ENCODE results near the gene SULT2B1.
A peak's percentile ranks its signal among the peaks of the same experiment; 100 is the strongest.
"Not testable (repeated sequence)": the region's sequence is repeated elsewhere in the genome, so short reads cannot be mapped to it uniquely, and the experiment has no call there.

The SULT2B1 gene

DNA sequence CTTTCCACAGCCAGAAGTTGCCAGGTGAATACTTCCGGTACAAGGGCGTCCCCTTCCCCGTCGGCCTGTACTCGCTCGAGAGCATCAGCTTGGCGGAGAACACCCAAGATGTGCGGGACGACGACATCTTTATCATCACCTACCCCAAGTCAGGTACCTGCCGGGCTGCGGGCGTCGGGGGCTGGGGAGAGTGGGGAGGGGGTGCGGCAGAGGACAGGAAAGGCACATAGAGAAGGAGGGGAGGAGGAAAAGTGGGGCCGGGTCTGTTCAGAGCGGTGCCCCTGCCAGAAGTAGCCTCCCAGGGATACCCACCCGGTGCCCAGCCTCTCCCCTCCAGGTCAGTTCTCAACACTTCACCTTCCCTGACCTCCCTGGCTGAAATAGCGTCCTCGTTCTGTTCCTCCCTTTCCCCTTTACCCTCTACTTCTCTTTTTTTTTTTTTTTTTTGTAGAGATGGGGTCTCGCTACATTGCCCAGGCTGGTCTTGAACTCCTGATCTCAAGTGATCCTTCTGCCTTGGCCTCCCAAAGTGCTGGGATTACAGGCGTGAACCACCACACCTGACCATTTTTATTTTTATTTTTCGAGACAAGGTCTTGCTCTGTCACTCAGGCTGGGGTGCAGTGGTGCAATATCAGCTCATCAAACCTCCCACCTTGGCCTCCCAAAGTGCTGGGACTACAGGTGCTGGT, 24.1 kb downstream of the SULT2B1 start:
- H3K4me3 ChIP-seq (ENCODE audit: low read depth, low read length) = no peak overlapping the region
- TF ChIP-seq, protein P1, sequence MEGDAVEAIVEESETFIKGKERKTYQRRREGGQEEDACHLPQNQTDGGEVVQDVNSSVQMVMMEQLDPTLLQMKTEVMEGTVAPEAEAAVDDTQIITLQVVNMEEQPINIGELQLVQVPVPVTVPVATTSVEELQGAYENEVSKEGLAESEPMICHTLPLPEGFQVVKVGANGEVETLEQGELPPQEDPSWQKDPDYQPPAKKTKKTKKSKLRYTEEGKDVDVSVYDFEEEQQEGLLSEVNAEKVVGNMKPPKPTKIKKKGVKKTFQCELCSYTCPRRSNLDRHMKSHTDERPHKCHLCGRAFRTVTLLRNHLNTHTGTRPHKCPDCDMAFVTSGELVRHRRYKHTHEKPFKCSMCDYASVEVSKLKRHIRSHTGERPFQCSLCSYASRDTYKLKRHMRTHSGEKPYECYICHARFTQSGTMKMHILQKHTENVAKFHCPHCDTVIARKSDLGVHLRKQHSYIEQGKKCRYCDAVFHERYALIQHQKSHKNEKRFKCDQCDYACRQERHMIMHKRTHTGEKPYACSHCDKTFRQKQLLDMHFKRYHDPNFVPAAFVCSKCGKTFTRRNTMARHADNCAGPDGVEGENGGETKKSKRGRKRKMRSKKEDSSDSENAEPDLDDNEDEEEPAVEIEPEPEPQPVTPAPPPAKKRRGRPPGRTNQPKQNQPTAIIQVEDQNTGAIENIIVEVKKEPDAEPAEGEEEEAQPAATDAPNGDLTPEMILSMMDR (IDR thresholded peaks at IDR 0.05; ENCODE audit: borderline replicate concordance, insufficient read depth, low read depth, low read length) = no peak

DNA sequence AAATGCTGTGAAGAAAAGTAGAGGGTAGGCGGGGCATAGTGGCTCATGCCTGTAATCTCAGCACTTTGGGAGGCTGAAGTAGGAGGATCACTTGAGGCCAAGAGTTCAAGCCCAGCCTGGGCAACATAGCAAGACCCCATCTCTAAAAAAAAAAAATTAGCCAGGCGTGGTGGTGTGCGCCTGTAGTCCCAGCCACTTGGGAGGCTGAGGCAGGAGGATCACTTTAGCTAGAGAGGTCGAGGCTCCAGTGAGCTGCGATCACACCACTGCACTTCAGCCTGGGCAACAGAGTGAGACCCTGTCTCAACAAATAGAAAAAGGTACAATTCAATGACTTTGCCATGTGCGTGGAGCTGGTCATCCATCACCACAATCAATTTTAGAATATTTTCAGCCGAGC, 25.9 kb downstream of the SULT2B1 start:
- H3K4me3 ChIP-seq (ENCODE audit: low read depth, low read length) = not testable (repeated sequence)

DNA sequence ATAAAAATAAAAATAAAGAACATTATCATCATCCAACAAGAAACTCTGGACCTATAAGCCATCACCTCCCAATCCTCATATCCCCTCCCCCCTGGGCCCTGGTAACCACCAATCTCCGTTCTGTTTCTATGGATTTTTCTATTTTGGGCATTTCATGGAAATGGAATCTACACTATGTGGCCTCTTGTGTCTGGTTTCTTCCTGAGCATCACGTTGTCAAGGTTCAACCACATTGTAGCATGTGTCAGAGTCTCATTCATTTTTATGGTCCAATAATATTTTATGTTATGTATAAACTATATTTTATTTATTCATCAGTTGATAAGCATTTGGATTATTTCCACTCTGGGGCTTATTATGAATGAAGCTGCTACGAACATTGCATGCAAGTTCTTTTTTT, 26.9 kb downstream of the SULT2B1 start:
- H3K4me3 ChIP-seq (ENCODE audit: low read depth, low read length) = no peak overlapping the region
- TF ChIP-seq, protein P1 (IDR thresholded peaks at IDR 0.05; ENCODE audit: borderline replicate concordance, insufficient read depth, low read depth, low read length) = no peak

DNA sequence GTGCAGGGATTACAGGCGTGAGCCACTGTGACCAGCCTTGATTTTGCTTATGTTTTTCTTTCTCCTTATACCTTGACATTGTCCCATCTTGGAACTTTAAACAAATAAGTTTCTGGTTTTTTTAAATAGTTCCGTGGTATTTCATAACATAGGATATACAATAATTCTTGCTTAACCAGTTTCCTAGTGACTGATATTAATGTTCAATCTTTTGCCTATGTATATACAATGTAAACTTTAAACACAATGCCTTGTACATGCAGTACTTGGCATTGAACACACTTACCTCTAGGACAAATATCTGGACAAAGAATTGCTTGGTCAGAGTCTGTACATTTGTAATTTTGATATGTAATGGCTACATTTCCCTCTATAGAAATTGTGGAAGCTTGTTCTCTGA, 30.2 kb downstream of the SULT2B1 start:
- no peak overlapping the region for H3K4me3 ChIP-seq (ENCODE audit: low read depth, low read length)
- TF ChIP-seq, protein P1 (IDR thresholded peaks at IDR 0.05; ENCODE audit: borderline replicate concordance, insufficient read depth, low read depth, low read length) = no peak

DNA sequence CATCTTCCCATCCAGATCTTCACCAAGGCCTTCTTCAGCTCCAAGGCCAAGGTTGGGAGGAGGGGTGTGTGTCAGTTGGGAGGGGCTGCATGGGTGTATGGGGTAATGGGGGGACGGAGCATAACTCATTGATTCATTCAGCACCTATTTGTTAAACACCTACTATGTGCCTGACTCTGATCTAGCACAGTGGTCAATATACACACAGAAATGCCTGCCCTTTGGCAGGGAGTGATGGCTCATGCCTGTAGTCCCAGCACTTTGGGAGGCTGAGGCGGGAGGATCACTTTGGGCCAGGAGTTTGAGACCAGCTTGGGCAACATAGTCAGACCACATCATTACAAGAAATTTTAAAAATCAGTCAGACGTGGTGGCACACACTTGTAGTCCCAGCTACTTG, 35.4 kb downstream of the SULT2B1 start:
- no peak overlapping the region for H3K4me3 ChIP-seq (ENCODE audit: low read depth, low read length)
- TF ChIP-seq, protein P1 (IDR thresholded peaks at IDR 0.05; ENCODE audit: borderline replicate concordance, insufficient read depth, low read depth, low read length) = no peak

DNA sequence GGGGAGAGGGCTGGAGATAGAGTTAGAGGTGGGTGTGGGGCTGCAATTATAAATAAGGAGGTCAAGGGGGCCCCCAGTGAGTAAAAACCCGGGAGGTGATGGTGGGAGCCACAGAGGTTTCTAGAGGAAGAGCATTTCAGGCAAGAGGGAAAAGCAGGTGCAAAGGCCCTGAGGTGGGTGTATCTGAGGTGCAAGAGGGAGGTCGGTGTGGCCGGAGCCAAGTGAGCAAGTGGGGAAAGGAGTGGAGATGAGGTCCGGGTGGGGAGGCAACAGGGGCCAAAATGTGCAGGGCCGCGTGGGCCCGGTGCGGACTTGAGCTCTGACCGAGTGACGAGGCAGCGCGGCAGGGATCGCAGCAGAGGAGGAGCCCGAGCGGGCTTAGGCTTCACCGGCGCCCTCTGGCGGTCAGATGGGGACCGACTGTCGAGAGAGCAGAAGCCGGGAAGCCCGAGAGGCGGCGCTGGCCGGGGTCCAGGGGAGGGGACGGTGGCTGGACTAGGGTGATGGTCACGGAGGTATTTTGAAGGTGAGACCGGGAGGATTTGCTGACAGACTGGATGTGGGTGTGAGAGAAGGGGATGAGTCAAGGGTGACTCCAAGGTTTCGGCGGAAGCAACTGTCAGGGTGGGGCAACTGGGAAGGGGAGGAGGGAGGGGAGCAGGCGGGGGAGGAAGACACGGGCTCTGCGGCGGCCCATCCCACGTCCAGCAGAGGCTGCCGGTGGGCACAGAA, 36.9 kb downstream of the SULT2B1 start:
- peak overlapping the region; percentile 17 for H3K4me3 ChIP-seq (ENCODE audit: low read depth, low read length)
- TF ChIP-seq, protein P1 (IDR thresholded peaks at IDR 0.05; ENCODE audit: borderline replicate concordance, insufficient read depth, low read depth, low read length) = peak; percentile 97

DNA sequence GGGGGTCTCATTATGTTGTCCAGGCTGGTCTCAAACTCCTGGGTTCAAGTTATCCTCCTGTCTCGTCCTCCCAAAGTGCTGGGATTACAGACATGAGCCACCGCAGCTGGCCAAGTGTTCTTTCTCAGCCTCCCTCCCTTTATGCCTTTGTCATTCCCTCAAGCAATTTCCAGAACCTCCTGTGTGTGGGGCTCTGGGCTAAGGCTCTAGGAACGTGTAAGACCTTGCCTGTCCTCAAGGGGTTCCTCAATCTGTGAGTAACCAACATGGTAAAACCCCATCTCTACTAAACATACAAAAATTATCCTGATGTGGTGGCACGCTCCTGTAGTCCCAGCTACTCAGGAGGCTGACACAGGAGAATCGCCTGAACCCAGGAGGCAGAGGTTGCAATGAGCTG, 39.0 kb downstream of the SULT2B1 start:
- TF ChIP-seq, protein P1 (IDR thresholded peaks at IDR 0.05; ENCODE audit: borderline replicate concordance, insufficient read depth, low read depth, low read length) = no peak
- H3K4me3 ChIP-seq (ENCODE audit: low read depth, low read length) = no peak overlapping the region

Data from GM12875 (cell line).